MCF 10A (cell line): ENCODE results near the gene CD276. TPM values are rescaled to one million over a fixed set of nuclear protein-coding genes. Genes with fewer than 3 reads are reported as not detected.

ENCODE experiments used
- BruUV-seq: library from RNA; stranded (reverse); fragments of 400-500 nt; replicated peaks from 2 replicates; lab custom pipeline; 2021; lab: Mats Ljungman, UMichigan
- CTCF ChIA-PET: fragments of 300-600 bp; sonication (Branson Sonifier 250); formaldehyde crosslinking; extraction: SDS; loops from one replicate; lab custom pipeline; 2021; ENCODE audit warnings: antibody characterized with exemption, inconsistent platforms; lab: Yijun Ruan, JAX
- POLR2A ChIA-PET: fragments of 300-600, 350-650 bp; sonication (Branson Sonifier 250); formaldehyde crosslinking; extraction: SDS; loops from one replicate; lab custom pipeline; 2020; ENCODE audit warnings: antibody characterized with exemption, inconsistent platforms; lab: Yijun Ruan, JAX
- DNase-seq: peaks from one replicate; pipeline ENCODE4 v3.0.0-alpha.2; 2018; ENCODE audit not compliant: unreplicated experiment
- H3K27ac Mint-ChIP-seq: one replicate; pipeline ENCODE4 v1.8.0; 2022; ENCODE audit warnings: mild to moderate bottlenecking, low read depth, mixed read lengths; ENCODE audit not compliant: unreplicated experiment
- H3K27me3 Mint-ChIP-seq: one replicate; pipeline ENCODE4 v1.8.0; 2022; ENCODE audit warnings: mixed read lengths; ENCODE audit not compliant: insufficient read depth, unreplicated experiment
- H3K36me3 Mint-ChIP-seq: one replicate; pipeline ENCODE4 v1.8.0; 2022; ENCODE audit warnings: mild to moderate bottlenecking, moderate library complexity, mixed read lengths; ENCODE audit not compliant: insufficient read depth, unreplicated experiment
- H3K4me1 Mint-ChIP-seq: one replicate; pipeline ENCODE4 v1.8.0; 2022; ENCODE audit warnings: mixed read lengths; ENCODE audit not compliant: insufficient read depth, unreplicated experiment
- H3K4me3 Mint-ChIP-seq: one replicate; pipeline ENCODE4 v1.8.0; 2022; ENCODE audit warnings: mild to moderate bottlenecking, moderate library complexity, mixed read lengths; ENCODE audit not compliant: unreplicated experiment
- H3K9me3 Mint-ChIP-seq: one replicate; pipeline ENCODE4 v1.8.0; 2022; ENCODE audit warnings: mixed read lengths; ENCODE audit not compliant: unreplicated experiment
- CTCF ChIP-seq: fragments of 200-600 bp; IDR thresholded peaks from one replicate; pipeline ENCODE4 v1.8.0; 2022; ENCODE audit warnings: antibody characterized with exemption, mild to moderate bottlenecking; ENCODE audit not compliant: unreplicated experiment
- intact Hi-C: fragments of 100-400 bp; cut with micrococcal nuclease; formaldehyde crosslinking; loops from 2 replicates; pipeline ENCODE4 v1.14.1; 2022
- total RNA-seq: library from RNA; stranded (reverse); gene quantifications from 2 replicates; pipeline ENCODE4 v1.2.3, GENCODE V29; 2022

CD276 gene
- total RNA-seq, 1 experiment from 2014 or later = 52.8 TPM

DNA sequence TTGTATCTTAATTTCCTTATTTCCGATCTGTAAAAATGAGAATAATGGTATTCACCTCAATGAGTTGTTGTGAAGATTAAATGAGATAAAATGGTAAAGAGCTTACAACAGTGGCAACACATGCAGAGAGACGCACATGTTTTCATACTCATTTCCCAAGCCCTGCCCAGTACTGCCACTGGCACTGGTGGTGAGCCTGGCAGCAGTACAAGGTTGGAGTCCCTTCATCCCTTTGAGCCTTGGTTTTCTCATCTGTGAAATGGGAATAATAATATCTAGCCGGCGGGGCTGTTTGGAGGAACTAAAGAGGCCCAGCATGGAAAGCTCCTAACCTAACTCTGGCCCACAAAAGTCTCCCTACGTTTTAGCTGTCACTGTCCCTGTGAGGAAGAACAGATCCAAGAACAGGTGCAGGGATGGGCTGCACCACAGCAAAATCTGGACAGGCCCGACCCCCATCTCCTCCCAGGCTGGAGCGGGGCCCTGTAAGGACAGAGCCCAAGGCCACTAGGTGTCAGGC, 866 bp upstream of the CD276 start:
- CTCF ChIA-PET = interaction anchor here (0.5 to 8.2 kb wide), 6 partner anchors 15 to 281 kb away, joined by 3 to 98 read pairs (median 3); no protein-coding TSS in a partner anchor

GRCh38 chr15:73684581-73685455, 635 bp downstream of the CD276 start:
- ChIA-PET CTCF (interaction anchor here (0.6 to 8.2 kb wide), 8 partner anchors 8 to 1259 kb away, joined by 3 to 98 read pairs (median 4); partner anchors contain the start of gene NPTN), POLR2A (interaction anchor here (0.6 to 5.3 kb wide), 9 partner anchors 12 to 353 kb away, joined by 3 to 91 read pairs (median 4); partner anchors contain the start of gene NPTN)
- peak overlapping the region; percentile 69 for H3K27ac Mint-ChIP-seq
- peak overlapping the region; percentile 82 for H3K4me3 Mint-ChIP-seq
- H3K9me3 Mint-ChIP-seq = no peaks in the 10 kb centered on the region
- intact Hi-C loops = no loop called here
- BruUV-seq = no TSS peak
- peak; percentile 50 for DNase-seq
- no peaks in the 10 kb centered on the region for H3K27me3 Mint-ChIP-seq
- peaks cover 46% of the 10 kb centered on the region for H3K4me1 Mint-ChIP-seq
- TF ChIP-seq CTCF = no peak
- H3K36me3 Mint-ChIP-seq = no peaks in the 10 kb centered on the region

More for the DNA sequence above, 866 bp upstream of the CD276 start:
- Mint-ChIP-seq H3K4me1 (peaks cover 34% of the 10 kb centered on the region), H3K27me3 (no peaks in the 10 kb centered on the region), H3K36me3 (no peaks in the 10 kb centered on the region), H3K9me3 (no peaks in the 10 kb centered on the region), H3K4me3 (peak overlapping the region; percentile 82), H3K27ac (no peak overlapping the region)
- no peak for TF ChIP-seq CTCF
- DNase-seq = no peak
- POLR2A ChIA-PET = interaction anchor here (0.5 to 5.3 kb wide), 5 partner anchors 13 to 56 kb away, joined by 3 to 91 read pairs (median 3); partner anchors contain the start of gene NPTN
- intact Hi-C loops = no loop called here
- BruUV-seq = no TSS peak

DNA sequence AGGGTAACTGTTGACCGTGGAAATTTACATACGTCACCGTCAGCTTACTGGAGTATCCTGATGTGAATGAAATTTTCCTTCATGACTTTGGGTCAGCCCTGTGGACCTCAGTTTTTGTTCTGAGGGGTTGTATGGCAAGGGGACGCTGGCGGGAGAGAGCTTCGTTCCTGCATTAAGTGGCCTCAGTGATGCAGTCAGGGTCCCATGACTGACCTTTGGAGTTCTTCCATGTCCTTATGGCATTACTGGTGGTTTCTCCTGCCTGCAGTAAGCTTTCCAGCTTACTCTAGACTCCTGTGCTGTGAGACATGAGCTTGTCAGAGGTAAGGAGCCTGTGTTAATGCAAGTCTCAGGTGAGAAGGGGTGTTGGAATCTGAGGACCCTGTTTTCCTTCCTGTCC, 1.8 kb downstream of the CD276 start:
- Mint-ChIP-seq H3K4me1 (peaks cover 46% of the 10 kb centered on the region), H3K27ac (peak overlapping the region; percentile 69), H3K27me3 (no peaks in the 10 kb centered on the region), H3K4me3 (peak overlapping the region; percentile 82), H3K9me3 (no peaks in the 10 kb centered on the region), H3K36me3 (no peaks in the 10 kb centered on the region)
- intact Hi-C loops = no loop called here
- BruUV-seq = no TSS peak
- no peak for DNase-seq
- ChIA-PET CTCF (interaction anchor here (0.5 to 8.2 kb wide), 8 partner anchors 9 to 51 kb away, joined by 3 to 98 read pairs (median 8); partner anchors contain the start of gene NPTN), POLR2A (interaction anchor here (1.1 to 5.3 kb wide), 7 partner anchors 11 to 85 kb away, joined by 3 to 91 read pairs (median 5); partner anchors contain the start of gene NPTN)
- no peak for TF ChIP-seq CTCF
